GM12864 (cell line): ENCODE data around the gene PRR19.

ENCODE experiments used
- DNase-seq: peaks from one replicate; pipeline ENCODE4 v3.0.0-alpha.2; 2011; ENCODE audit warnings: low read depth
- H3K4me3 ChIP-seq: 2 replicates; pipeline ENCODE4 v1.5.1; 2011; ENCODE audit warnings: mild to moderate bottlenecking, low read depth, low read length, control low read depth
- CTCF ChIP-seq: IDR thresholded peaks from 2 replicates; pipeline ENCODE4 v1.5.1; 2011; ENCODE audit warnings: low read depth, mild to moderate bottlenecking, moderate library complexity, low read length, control low read depth, inconsistent platforms; ENCODE audit errors: missing control alignments

Gene PRR19

GRCh38 chr19:42273407-42274064 lies 28.4 kb upstream of the PRR19 start:
- no peak for TF ChIP-seq CTCF
- no peak overlapping the region for H3K4me3 ChIP-seq
- no peak for DNase-seq

- no peak for TF ChIP-seq CTCF
These were observed 27.8 kb upstream of the PRR19 start for GRCh38 chr19:42274065-42274682.

GRCh38 chr19:42275103-42275502 lies 26.8 kb upstream of the PRR19 start:
- no peak for DNase-seq
- TF ChIP-seq CTCF: no peak
- H3K4me3 ChIP-seq: no peak overlapping the region

More at GRCh38 chr19:42274065-42274682, 27.8 kb upstream of the PRR19 start:
- no peak overlapping the region for H3K4me3 ChIP-seq
- DNase-seq: no peak

- no peak for TF ChIP-seq CTCF
- no peak for DNase-seq
- H3K4me3 ChIP-seq: no peak overlapping the region
These were observed 26.4 kb upstream of the PRR19 start for GRCh38 chr19:42275517-42275916.

- TF ChIP-seq CTCF: no peak
- no peak overlapping the region for H3K4me3 ChIP-seq
- DNase-seq: no peak
These were observed 25.6 kb upstream of the PRR19 start for GRCh38 chr19:42276284-42276683.

- no peak for DNase-seq
- no peak overlapping the region for H3K4me3 ChIP-seq
- no peak for TF ChIP-seq CTCF
These were observed 25.1 kb upstream of the PRR19 start for GRCh38 chr19:42276821-42277220.
